Hepatocyte (in vitro differentiated cells): ENCODE results near the gene TMEM51.

ENCODE experiments used
- EZH2 ChIP-seq: fragments of 200-600 bp; sonication (generic); IDR thresholded peaks from 2 replicates; pipeline ENCODE4 v1.6.1; 2016; ENCODE audit warnings: antibody characterized with exemption, mild to moderate bottlenecking, borderline replicate concordance
- TF ChIP-seq, protein P1 (sequence below): fragments of 200-600 bp; sonication (generic); IDR thresholded peaks from 2 replicates; pipeline ENCODE4 v1.5.1; 2016; ENCODE audit warnings: antibody characterized with exemption, mild to moderate bottlenecking; ENCODE audit not compliant: poor library complexity

DNA sequence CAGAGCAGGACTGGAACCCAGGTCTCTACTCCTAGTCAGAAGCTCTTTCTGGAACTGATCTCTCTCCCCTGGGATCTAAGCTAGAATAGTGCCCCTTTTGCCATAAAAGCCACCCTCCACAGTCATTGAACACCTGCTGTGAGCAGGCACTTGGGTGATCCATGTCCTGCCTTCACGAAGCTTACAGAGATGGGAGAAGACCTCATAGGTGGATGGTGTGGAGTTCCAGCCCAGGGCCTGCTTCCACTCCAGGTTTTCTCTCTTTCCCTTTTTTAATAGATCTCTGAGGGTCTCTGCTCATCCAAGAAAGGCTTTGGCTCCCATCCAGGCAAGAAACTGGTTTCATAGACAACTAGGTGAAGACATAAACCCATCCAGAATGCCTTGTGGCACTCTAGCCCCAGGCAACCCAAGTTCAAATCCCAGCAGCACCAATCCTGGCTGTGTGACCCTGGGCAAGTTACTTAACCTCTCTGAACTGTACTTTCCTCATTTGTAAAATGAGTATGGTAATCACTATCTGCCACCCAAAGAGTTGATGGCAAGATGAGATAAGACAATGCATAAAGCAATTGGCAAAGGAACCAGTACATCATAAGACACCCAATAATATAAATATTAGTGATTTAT, 46.4 kb upstream of the TMEM51 start:
- no peak for TF ChIP-seq EZH2
- TF ChIP-seq, protein P1, sequence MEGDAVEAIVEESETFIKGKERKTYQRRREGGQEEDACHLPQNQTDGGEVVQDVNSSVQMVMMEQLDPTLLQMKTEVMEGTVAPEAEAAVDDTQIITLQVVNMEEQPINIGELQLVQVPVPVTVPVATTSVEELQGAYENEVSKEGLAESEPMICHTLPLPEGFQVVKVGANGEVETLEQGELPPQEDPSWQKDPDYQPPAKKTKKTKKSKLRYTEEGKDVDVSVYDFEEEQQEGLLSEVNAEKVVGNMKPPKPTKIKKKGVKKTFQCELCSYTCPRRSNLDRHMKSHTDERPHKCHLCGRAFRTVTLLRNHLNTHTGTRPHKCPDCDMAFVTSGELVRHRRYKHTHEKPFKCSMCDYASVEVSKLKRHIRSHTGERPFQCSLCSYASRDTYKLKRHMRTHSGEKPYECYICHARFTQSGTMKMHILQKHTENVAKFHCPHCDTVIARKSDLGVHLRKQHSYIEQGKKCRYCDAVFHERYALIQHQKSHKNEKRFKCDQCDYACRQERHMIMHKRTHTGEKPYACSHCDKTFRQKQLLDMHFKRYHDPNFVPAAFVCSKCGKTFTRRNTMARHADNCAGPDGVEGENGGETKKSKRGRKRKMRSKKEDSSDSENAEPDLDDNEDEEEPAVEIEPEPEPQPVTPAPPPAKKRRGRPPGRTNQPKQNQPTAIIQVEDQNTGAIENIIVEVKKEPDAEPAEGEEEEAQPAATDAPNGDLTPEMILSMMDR, result no peak
